Measurements from ENCODE around the gene HS3ST1. TPM values are rescaled to one million over a fixed set of nuclear protein-coding genes. Genes with fewer than 3 reads are reported as not detected.
A peak's percentile ranks its signal among the peaks of the same experiment; 100 is the strongest.

The HS3ST1 gene
- total RNA-seq, 4 donors from 2014 or later: 5.0 to 14.1 (median 10.1) TPM

DNA sequence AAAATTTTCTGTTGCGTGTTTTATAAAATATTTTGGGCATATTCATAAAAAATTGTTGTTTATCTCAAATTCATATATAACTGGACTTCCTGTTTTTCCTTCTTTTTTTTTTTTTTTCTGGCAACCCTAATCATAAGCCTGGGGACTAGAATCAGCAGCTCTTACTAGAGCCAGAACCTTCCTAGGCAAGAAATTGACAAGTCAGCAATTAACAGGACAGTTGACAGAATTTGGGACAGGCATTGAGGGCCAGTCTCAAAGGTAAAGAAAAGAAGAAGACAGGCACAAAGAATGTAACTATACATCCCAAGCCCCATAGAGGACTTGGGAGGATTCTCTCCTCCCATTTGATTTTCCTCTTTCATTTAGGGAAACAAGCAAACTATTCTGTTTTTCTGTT lies 35.0 kb upstream of the HS3ST1 start:
- intact Hi-C loops (cut with DNase I; ENCODE audit: low total_unique reads): no loop called here
- no peaks in the 10 kb centered on the region for H3K27me3 ChIP-seq
- H3K4me1 ChIP-seq: no peaks in the 10 kb centered on the region
- H3K4me3 ChIP-seq: no peak overlapping the region
- TF ChIP-seq, protein P1, sequence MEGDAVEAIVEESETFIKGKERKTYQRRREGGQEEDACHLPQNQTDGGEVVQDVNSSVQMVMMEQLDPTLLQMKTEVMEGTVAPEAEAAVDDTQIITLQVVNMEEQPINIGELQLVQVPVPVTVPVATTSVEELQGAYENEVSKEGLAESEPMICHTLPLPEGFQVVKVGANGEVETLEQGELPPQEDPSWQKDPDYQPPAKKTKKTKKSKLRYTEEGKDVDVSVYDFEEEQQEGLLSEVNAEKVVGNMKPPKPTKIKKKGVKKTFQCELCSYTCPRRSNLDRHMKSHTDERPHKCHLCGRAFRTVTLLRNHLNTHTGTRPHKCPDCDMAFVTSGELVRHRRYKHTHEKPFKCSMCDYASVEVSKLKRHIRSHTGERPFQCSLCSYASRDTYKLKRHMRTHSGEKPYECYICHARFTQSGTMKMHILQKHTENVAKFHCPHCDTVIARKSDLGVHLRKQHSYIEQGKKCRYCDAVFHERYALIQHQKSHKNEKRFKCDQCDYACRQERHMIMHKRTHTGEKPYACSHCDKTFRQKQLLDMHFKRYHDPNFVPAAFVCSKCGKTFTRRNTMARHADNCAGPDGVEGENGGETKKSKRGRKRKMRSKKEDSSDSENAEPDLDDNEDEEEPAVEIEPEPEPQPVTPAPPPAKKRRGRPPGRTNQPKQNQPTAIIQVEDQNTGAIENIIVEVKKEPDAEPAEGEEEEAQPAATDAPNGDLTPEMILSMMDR (IDR thresholded peaks at IDR 0.05): no peak
- TF ChIP-seq POLR2A (IDR thresholded peaks at IDR 0.05): no peak
- no peak overlapping the region for H3K27ac ChIP-seq
- no peak for DNase-seq
- no peaks in the 10 kb centered on the region for H3K9me3 ChIP-seq
- no peaks in the 10 kb centered on the region for H3K36me3 ChIP-seq

DNA sequence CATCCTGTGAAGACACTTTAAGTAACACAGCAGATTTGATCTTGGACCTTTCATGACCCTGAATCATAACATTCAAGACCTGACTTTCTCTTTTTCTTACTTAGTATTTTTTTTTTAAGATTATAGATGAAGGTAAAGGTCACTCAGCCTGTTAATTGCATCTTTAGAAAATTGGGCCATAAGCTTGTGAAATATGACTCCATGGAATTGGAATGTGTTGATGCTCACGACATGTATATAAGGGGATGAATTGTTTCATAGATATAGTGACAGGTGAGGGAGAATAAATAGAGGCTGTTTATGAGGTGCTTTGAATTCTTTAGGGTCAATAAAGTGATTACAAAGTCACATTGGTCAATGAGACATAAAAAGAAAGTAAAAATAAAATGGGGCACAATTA lies 27.7 kb upstream of the HS3ST1 start:
- no peaks in the 10 kb centered on the region for H3K9me3 ChIP-seq
- no peaks in the 10 kb centered on the region for H3K4me1 ChIP-seq
- TF ChIP-seq POLR2A (IDR thresholded peaks at IDR 0.05): no peak
- TF ChIP-seq, protein P1 (IDR thresholded peaks at IDR 0.05): no peak
- H3K27me3 ChIP-seq: no peaks in the 10 kb centered on the region
- H3K27ac ChIP-seq: no peak overlapping the region
- H3K36me3 ChIP-seq: no peaks in the 10 kb centered on the region
- intact Hi-C loops (cut with DNase I; ENCODE audit: low total_unique reads): no loop called here
- no peak overlapping the region for H3K4me3 ChIP-seq
- no peak for DNase-seq

DNA sequence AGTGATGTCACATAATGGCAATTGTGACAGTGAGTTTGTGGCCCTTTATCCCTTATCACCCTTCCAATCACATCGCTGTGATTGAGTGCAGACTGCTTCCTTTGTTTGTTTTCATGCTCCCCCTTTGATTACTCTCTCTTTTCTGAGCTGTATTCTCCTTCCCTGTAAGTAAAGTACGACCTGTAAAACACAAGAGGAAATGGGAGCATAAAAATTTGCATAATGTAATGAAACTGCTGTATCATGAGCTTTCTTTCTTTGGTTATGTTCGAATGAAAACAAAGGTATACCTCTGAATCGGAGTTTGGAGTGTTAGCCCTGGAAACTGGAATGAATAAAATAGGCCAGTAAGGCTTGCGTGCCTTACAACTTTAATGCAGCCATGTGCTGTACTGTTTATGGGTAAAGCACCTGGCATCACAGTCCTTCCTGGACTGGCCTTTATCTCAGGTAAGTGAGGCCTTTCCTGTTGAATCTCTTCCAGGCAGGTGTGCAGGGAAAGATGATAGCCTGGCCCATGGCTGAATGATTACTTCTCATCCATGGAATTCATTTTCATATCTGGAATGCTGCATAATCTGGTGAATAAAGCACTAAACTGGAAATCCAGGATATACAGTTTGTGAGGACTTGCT lies 26.6 kb upstream of the HS3ST1 start:
- H3K36me3 ChIP-seq: no peaks in the 10 kb centered on the region
- DNase-seq: no peak
- no peak for TF ChIP-seq POLR2A (IDR thresholded peaks at IDR 0.05)
- TF ChIP-seq, protein P1 (IDR thresholded peaks at IDR 0.05): no peak
- no peaks in the 10 kb centered on the region for H3K27me3 ChIP-seq
- no peak overlapping the region for H3K4me3 ChIP-seq
- no peaks in the 10 kb centered on the region for H3K4me1 ChIP-seq
- H3K9me3 ChIP-seq: no peaks in the 10 kb centered on the region
- intact Hi-C loops (cut with DNase I; ENCODE audit: low total_unique reads): no loop called here
- no peak overlapping the region for H3K27ac ChIP-seq

DNA sequence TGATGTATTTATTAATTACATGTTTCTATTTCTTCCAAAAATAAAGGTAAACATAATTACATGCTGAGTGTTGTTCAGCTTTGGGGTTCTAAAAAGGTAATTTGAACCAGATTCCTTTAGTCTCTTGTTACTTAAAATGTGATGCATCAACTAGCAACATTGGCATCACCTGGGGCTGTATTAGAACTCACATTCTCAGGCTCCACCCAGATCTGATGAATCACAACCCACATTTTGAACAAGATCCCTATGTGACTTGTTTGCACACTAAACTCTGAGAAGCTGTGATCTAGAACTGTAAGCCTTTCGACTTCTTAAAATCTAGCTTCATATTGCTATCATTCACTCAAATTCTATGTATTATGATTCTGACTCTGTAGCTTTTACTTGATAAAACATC lies 23.0 kb upstream of the HS3ST1 start:
- no peaks in the 10 kb centered on the region for H3K36me3 ChIP-seq
- no peak overlapping the region for H3K27ac ChIP-seq
- intact Hi-C loops (cut with DNase I; ENCODE audit: low total_unique reads): no loop called here
- no peaks in the 10 kb centered on the region for H3K4me1 ChIP-seq
- no peaks in the 10 kb centered on the region for H3K9me3 ChIP-seq
- DNase-seq: no peak
- TF ChIP-seq, protein P1 (IDR thresholded peaks at IDR 0.05): no peak
- TF ChIP-seq POLR2A (IDR thresholded peaks at IDR 0.05): no peak
- H3K4me3 ChIP-seq: no peak overlapping the region
- H3K27me3 ChIP-seq: no peaks in the 10 kb centered on the region

DNA sequence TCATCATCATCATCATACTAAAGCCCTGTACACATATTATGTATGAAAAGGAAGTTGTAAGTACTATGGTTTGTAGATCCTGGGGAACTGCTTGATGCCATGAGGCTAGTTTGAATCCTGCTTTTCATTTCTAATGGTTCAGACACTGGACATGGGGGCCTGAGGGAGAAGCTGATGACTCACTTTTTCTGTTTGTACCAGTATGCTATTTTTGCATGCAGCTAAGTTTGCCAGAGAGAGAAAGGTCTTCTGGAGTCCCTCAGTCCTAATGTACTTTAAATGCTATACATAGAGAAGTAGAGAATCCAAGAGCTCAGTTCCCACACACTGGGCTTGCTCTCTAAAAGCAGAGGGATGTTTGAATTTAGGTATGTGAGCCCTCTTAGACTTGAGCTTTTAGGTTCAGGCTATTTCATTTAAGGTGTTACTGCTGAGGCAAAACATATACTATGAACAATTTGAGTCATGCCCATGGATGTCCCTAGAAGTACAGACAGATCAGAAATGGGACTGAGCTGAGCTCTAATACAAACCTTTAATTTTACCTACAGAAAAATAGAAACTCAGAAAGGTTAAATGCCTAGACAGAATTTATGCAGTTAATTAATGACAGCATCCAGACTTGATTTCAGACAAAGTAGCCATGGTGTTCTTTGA lies 17.6 kb upstream of the HS3ST1 start:
- H3K4me3 ChIP-seq: no peak overlapping the region
- no peaks in the 10 kb centered on the region for H3K9me3 ChIP-seq
- H3K4me1 ChIP-seq: no peaks in the 10 kb centered on the region
- H3K27me3 ChIP-seq: no peaks in the 10 kb centered on the region
- intact Hi-C loops (cut with DNase I; ENCODE audit: low total_unique reads): no loop called here
- no peaks in the 10 kb centered on the region for H3K36me3 ChIP-seq
- no peak for TF ChIP-seq POLR2A (IDR thresholded peaks at IDR 0.05)
- TF ChIP-seq, protein P1 (IDR thresholded peaks at IDR 0.05): no peak
- H3K27ac ChIP-seq: peak overlapping the region in 1 of 2 donors; percentile 34
- no peak for DNase-seq
